Left ventricle myocardium inferior (tissue), 1 donor: Measurements from ENCODE around the gene ANKRD10. TPM values are rescaled to one million over a fixed set of nuclear protein-coding genes. Genes with fewer than 3 reads are reported as not detected.

Source experiments
- DNase-seq: peaks from one replicate; pipeline ENCODE4 v3.0.0-alpha.2; 2020
- H3K27ac ChIP-seq: fragments of 200-600 bp; replicated peaks from 2 replicates; pipeline ENCODE4 v1.8.0; 2021
- H3K27me3 ChIP-seq: fragments of 200-600 bp; 2 replicates; pipeline ENCODE4 v1.8.0; 2021; ENCODE audit warnings: low read depth
- H3K36me3 ChIP-seq: fragments of 200-600 bp; 2 replicates; pipeline ENCODE4 v1.8.0; 2021
- H3K4me1 ChIP-seq: fragments of 200-600 bp; 2 replicates; pipeline ENCODE4 v1.8.0; 2021
- H3K4me3 ChIP-seq: fragments of 200-600 bp; 2 replicates; pipeline ENCODE4 v1.8.0; 2021; ENCODE audit warnings: mild to moderate bottlenecking, moderate library complexity
- H3K9me3 ChIP-seq: fragments of 200-600 bp; replicated peaks from 2 replicates; pipeline ENCODE4 v1.8.0; 2021
- CTCF ChIP-seq: fragments of 200-600 bp; IDR thresholded peaks from 2 replicates; pipeline ENCODE4 v1.8.0; 2021; ENCODE audit warnings: antibody characterized with exemption, mild to moderate bottlenecking, borderline replicate concordance
- intact Hi-C: fragments of 100-400 bp; cut with micrococcal nuclease; formaldehyde crosslinking; loops from one replicate; pipeline ENCODE4 v1.11.0; 2022
- total RNA-seq: library from RNA; stranded (reverse); fragmentation: NEBNext Ultra II Directional; extraction: Animal tissue kit (Norgen Biotek cat#: 25700); gene quantifications from one replicate; pipeline ENCODE4 v1.2.1, GENCODE V29; 2021
- donor health status: DM: no; HTN: yes; CAD: no; lungs with severe emphysema.

The ANKRD10 gene
- total RNA-seq, 1 donor from 2014 or later, result 45.9 TPM

- peak; percentile 29 for TF ChIP-seq CTCF
- peaks cover 38% of the 10 kb centered on the region for H3K4me1 ChIP-seq
- peak; percentile 74 for DNase-seq
- no peaks in the 10 kb centered on the region for H3K27me3 ChIP-seq
- no peaks in the 10 kb centered on the region for H3K9me3 ChIP-seq
- intact Hi-C loops, result no loop called here
- peak overlapping the region; percentile 64 for H3K4me3 ChIP-seq
- no peaks in the 10 kb centered on the region for H3K36me3 ChIP-seq
- H3K27ac ChIP-seq, result peak overlapping the region; percentile 92
These were observed 44.8 kb downstream of the ANKRD10 start for GRCh38 chr13:110869805-110870706.

GRCh38 chr13:110869231-110869804, 45.6 kb downstream of the ANKRD10 start:
- H3K4me1 ChIP-seq, result peaks cover 32% of the 10 kb centered on the region
- no peak for DNase-seq
- no peaks in the 10 kb centered on the region for H3K36me3 ChIP-seq
- intact Hi-C loops, result no loop called here
- no peaks in the 10 kb centered on the region for H3K9me3 ChIP-seq
- TF ChIP-seq CTCF, result no peak
- no peaks in the 10 kb centered on the region for H3K27me3 ChIP-seq
- peak overlapping the region; percentile 64 for H3K4me3 ChIP-seq
- peak overlapping the region; percentile 92 for H3K27ac ChIP-seq

- intact Hi-C loops, result no loop called here
- Histone ChIP-seq H3K9me3 (no peaks in the 10 kb centered on the region), H3K36me3 (no peaks in the 10 kb centered on the region), H3K4me1 (peaks cover 29% of the 10 kb centered on the region), H3K27me3 (no peaks in the 10 kb centered on the region), H3K27ac (peak overlapping the region; percentile 92), H3K4me3 (peak overlapping the region; percentile 64)
- DNase-seq, result no peak
- no peak for TF ChIP-seq CTCF
These were observed 46.1 kb downstream of the ANKRD10 start for GRCh38 chr13:110868720-110869119.

- no peaks in the 10 kb centered on the region for H3K9me3 ChIP-seq
- intact Hi-C loops, result no loop called here
- DNase-seq, result no peak
- no peak overlapping the region for H3K27ac ChIP-seq
- no peaks in the 10 kb centered on the region for H3K36me3 ChIP-seq
- H3K4me1 ChIP-seq, result peaks cover 29% of the 10 kb centered on the region
- H3K4me3 ChIP-seq, result no peak overlapping the region
- TF ChIP-seq CTCF, result no peak
- H3K27me3 ChIP-seq, result no peaks in the 10 kb centered on the region
These were observed 47.5 kb downstream of the ANKRD10 start for GRCh38 chr13:110867380-110867779.

- Histone ChIP-seq H3K4me3 (no peak overlapping the region), H3K36me3 (no peaks in the 10 kb centered on the region), H3K27me3 (no peaks in the 10 kb centered on the region), H3K4me1 (peaks cover 29% of the 10 kb centered on the region), H3K27ac (no peak overlapping the region), H3K9me3 (no peaks in the 10 kb centered on the region)
- intact Hi-C loops, result no loop called here
- no peak for DNase-seq
- TF ChIP-seq CTCF, result no peak
These were observed 48.2 kb downstream of the ANKRD10 start for GRCh38 chr13:110866491-110867170.
